OCI-LY1 (cell line): ENCODE results near the gene CELA2A.

Source experiments
- H2AFZ ChIP-seq: fragments of 200-600 bp; sonication (generic), shearing (Covaris generic); 2 replicates; pipeline ENCODE4 v1.6.0; 2014; ENCODE audit warnings: antibody characterized with exemption, mild to moderate bottlenecking, low read length
- H3F3A ChIP-seq: fragments of 200-600 bp; sonication (generic), shearing (Covaris generic); 2 replicates; pipeline ENCODE4 v1.6.0; 2014; ENCODE audit warnings: mild to moderate bottlenecking, antibody characterized with exemption, low read length, moderate library complexity; ENCODE audit not compliant: insufficient read depth
- H3K27ac ChIP-seq: fragments of 200-600 bp; sonication (generic); 2 replicates; pipeline ENCODE4 v1.5.1; 2014; ENCODE audit warnings: low read length, mixed run types, mild to moderate bottlenecking, low read depth; ENCODE audit not compliant: poor library complexity, severe bottlenecking
- H3K27me3 ChIP-seq: fragments of 200-600 bp; sonication (generic); 2 replicates; pipeline ENCODE4 v1.6.0; 2014; ENCODE audit warnings: antibody characterized with exemption, mild to moderate bottlenecking, low read length, moderate library complexity; ENCODE audit not compliant: insufficient read depth
- H3K36me3 ChIP-seq: fragments of 200-600 bp; sonication (generic); 2 replicates; pipeline ENCODE4 v1.6.1; 2014; ENCODE audit warnings: mild to moderate bottlenecking, antibody characterized with exemption, low read length, moderate library complexity, mixed read lengths; ENCODE audit not compliant: insufficient read depth
- H3K4me1 ChIP-seq: fragments of 200-600 bp; sonication (generic); 2 replicates; pipeline ENCODE4 v1.5.1; 2014; ENCODE audit warnings: mild to moderate bottlenecking, low read length, moderate library complexity; ENCODE audit not compliant: insufficient read depth, severe bottlenecking
- H3K4me2 ChIP-seq: fragments of 200-600 bp; sonication (generic), shearing (Covaris generic); 2 replicates; pipeline ENCODE4 v1.6.1; 2014; ENCODE audit warnings: low read length
- H3K4me3 ChIP-seq: fragments of 200-600 bp; sonication (generic); 2 replicates; pipeline ENCODE4 v1.5.1; 2014; ENCODE audit warnings: low read length, low read depth, mild to moderate bottlenecking, mixed read lengths; ENCODE audit not compliant: poor library complexity, severe bottlenecking
- H3K79me2 ChIP-seq: fragments of 200-600 bp; shearing (Covaris generic); 2 replicates; pipeline ENCODE4 v1.6.1; 2016; ENCODE audit warnings: mixed run types, low read length, mixed read lengths; ENCODE audit not compliant: insufficient read depth
- H3K9ac ChIP-seq: fragments of 200-600 bp; sonication (generic), shearing (Covaris generic); 2 replicates; pipeline ENCODE4 v1.6.1; 2014; ENCODE audit warnings: mild to moderate bottlenecking, low read length, mixed read lengths
- H3K9me2 ChIP-seq: fragments of 200-600 bp; sonication (generic), shearing (Covaris generic); 2 replicates; pipeline ENCODE4 v1.6.1; 2014; ENCODE audit warnings: low read depth, mild to moderate bottlenecking, low read length, mixed read lengths
- H3K9me3 ChIP-seq: fragments of 200-600 bp; shearing (Covaris generic); 2 replicates; pipeline ENCODE4 v1.6.1; 2014; ENCODE audit warnings: low read length, mixed read lengths
- H4K20me1 ChIP-seq: fragments of 200-600 bp; sonication (generic), shearing (Covaris generic); 2 replicates; pipeline ENCODE4 v1.6.0; 2016; ENCODE audit warnings: mild to moderate bottlenecking, low read length; ENCODE audit not compliant: insufficient read depth
- EZH2 ChIP-seq: fragments of 200-600 bp; sonication (generic), shearing (Covaris generic); IDR thresholded peaks from 2 replicates; pipeline ENCODE4 v1.8.0; 2017; ENCODE audit warnings: borderline replicate concordance, mixed run types, mild to moderate bottlenecking, antibody characterized with exemption, low read length, moderate library complexity, mixed read lengths
- TF ChIP-seq, protein P1 (sequence below): fragments of 200-600 bp; sonication (generic), shearing (Covaris generic); IDR thresholded peaks from 2 replicates; pipeline ENCODE4 v1.5.1; 2017; ENCODE audit warnings: mild to moderate bottlenecking, antibody characterized with exemption, low read length, moderate library complexity, mixed read lengths

CELA2A gene

DNA sequence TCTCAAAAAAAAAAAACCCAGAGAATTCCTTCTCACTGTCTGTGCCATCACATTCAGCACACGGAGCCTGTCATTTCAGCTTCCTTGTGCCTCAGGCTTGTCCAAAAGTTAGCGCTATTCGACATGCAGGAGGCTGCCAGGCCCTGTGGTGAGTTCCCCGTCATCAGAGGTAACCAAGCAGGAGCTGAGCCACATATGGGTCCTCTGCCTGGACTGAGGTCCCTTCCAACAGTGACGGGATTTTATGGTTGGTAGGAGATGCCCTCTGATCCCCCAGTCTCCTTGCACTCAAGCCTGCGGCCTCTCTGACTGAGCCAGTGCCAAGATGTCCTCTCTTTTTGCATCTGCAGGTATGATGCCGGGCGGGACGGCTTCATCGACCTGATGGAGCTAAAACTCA, 31.0 kb upstream of the CELA2A start:
- TF ChIP-seq EZH2, result no peak
- TF ChIP-seq, protein P1, sequence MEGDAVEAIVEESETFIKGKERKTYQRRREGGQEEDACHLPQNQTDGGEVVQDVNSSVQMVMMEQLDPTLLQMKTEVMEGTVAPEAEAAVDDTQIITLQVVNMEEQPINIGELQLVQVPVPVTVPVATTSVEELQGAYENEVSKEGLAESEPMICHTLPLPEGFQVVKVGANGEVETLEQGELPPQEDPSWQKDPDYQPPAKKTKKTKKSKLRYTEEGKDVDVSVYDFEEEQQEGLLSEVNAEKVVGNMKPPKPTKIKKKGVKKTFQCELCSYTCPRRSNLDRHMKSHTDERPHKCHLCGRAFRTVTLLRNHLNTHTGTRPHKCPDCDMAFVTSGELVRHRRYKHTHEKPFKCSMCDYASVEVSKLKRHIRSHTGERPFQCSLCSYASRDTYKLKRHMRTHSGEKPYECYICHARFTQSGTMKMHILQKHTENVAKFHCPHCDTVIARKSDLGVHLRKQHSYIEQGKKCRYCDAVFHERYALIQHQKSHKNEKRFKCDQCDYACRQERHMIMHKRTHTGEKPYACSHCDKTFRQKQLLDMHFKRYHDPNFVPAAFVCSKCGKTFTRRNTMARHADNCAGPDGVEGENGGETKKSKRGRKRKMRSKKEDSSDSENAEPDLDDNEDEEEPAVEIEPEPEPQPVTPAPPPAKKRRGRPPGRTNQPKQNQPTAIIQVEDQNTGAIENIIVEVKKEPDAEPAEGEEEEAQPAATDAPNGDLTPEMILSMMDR, result no peak
- Histone ChIP-seq H3K4me2 (no peak overlapping the region), H3K79me2 (no peaks in the 10 kb centered on the region), H3K36me3 (peaks cover 5% of the 10 kb centered on the region; the same call in 1 of the 2 replicates), H3K9me2 (no peaks in the 10 kb centered on the region), H3K9me3 (no peaks in the 10 kb centered on the region), H3F3A (no peaks in the 10 kb centered on the region), H3K27ac (no peak overlapping the region), H3K27me3 (no peaks in the 10 kb centered on the region), H2AFZ (no peak overlapping the region), H3K9ac (no peak overlapping the region), H3K4me3 (no peak overlapping the region), H3K4me1 (no peaks in the 10 kb centered on the region), H4K20me1 (no peaks in the 10 kb centered on the region)

DNA sequence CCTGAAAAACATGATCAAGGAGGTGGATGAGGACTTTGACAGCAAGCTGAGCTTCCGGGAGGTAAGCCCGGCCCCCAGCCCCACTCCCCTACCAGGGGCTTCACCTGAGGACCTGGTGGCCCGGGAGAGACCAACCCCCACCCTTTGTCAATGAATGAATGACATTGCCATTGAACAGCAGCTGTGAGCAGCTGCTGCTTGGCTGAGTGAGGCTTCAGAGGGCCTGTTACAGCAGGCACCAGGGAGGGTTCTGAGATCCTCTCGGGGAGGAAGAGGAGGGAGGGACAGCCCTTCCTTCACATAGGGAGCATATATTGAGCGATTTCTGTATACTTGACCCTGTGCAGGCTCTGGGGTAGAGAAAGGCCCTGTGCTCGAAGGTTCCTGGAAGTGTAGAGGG, 30.6 kb upstream of the CELA2A start:
- H3K9me3 ChIP-seq, result no peaks in the 10 kb centered on the region
- no peak overlapping the region for H3K4me3 ChIP-seq
- no peak overlapping the region for H3K4me2 ChIP-seq
- no peaks in the 10 kb centered on the region for H4K20me1 ChIP-seq
- H3K9ac ChIP-seq, result no peak overlapping the region
- no peaks in the 10 kb centered on the region for H3F3A ChIP-seq
- H3K27me3 ChIP-seq, result no peaks in the 10 kb centered on the region
- H3K27ac ChIP-seq, result no peak overlapping the region
- no peak overlapping the region for H2AFZ ChIP-seq
- H3K4me1 ChIP-seq, result no peaks in the 10 kb centered on the region
- TF ChIP-seq, protein P1, result no peak
- TF ChIP-seq EZH2, result no peak
- H3K79me2 ChIP-seq, result no peaks in the 10 kb centered on the region
- no peaks in the 10 kb centered on the region for H3K9me2 ChIP-seq
- H3K36me3 ChIP-seq, result peaks cover 1% of the 10 kb centered on the region; the same call in 1 of the 2 replicates

DNA sequence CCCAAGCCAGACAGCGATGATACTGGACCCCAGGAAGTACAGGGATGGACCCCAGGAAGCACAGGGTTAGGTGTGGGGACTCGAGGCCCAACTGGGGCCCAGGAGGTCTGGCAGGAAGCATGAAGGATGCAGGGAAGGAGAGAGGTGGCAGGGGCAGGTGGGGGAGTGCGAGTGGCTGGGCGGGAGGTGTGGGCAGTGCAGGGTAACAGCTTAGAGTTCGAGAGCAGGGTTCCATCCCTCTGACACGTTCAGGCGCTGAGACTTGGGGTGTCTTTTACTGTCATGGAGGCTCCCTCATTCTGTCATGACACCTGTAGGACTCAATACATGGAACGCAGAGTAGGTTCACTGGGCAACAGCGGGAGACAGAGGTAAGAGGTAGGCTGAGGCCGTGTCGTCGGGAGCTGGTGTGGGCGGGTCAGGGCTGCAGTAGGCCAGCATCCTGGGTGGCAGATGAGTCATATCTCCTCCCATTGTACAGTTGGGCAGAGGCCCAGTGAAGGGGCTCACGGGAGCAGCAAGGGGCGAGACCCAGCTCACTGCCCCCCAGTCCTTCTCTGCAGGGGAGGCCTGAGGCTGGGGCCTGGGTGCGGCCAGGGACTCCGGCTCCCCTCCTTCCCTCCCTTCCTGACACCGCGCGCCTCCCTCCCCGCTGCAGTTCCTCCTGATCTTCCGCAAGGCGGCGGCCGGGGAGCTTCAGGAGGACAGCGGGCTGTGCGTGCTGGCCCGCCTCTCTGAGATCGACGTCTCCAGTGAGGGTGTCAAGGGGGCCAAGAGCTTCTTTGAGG, 29.8 kb upstream of the CELA2A start:
- Histone ChIP-seq H3K79me2 (no peaks in the 10 kb centered on the region), H3K9me2 (no peaks in the 10 kb centered on the region), H3K27ac (no peak overlapping the region), H3K4me3 (no peak overlapping the region), H4K20me1 (no peaks in the 10 kb centered on the region), H3K36me3 (no peaks in the 10 kb centered on the region), H2AFZ (no peak overlapping the region), H3F3A (no peaks in the 10 kb centered on the region), H3K9me3 (no peaks in the 10 kb centered on the region), H3K9ac (no peak overlapping the region), H3K4me2 (no peak overlapping the region), H3K4me1 (no peaks in the 10 kb centered on the region), H3K27me3 (no peaks in the 10 kb centered on the region)
- TF ChIP-seq, protein P1, result no peak
- TF ChIP-seq EZH2, result no peak
